CD14-positive monocyte (primary cell): ENCODE results near the gene UNKL. TPM values are rescaled to one million over a fixed set of nuclear protein-coding genes. Genes with fewer than 3 reads are reported as not detected.
A peak's percentile ranks its signal among the peaks of the same experiment; 100 is the strongest.

ENCODE experiments used
- DNase-seq, 3 donors: peaks; one replicate each; pipeline ENCODE4 v3.0.0-alpha.2; 2011 to 2022
- H2AFZ ChIP-seq: 2 replicates; pipeline ENCODE4 v1.6.0; 2012; ENCODE audit warnings: mild to moderate bottlenecking, low read depth, low read length, inconsistent platforms; ENCODE audit not compliant: insufficient read depth, poor library complexity, severe bottlenecking
- H3K27ac ChIP-seq, 2 donors: 1 replicate in 1 of 2; 2 replicates in 1 of 2; pipeline ENCODE4 v1.5.1; 2012 to 2013; ENCODE audit warnings: low read length in 2 of 2, control low read depth in 1 of 2, inconsistent platforms in 1 of 2, low read depth in 1 of 2, mild to moderate bottlenecking in 1 of 2
- H3K27me3 ChIP-seq, 2 donors: one replicate each; pipeline versions ENCODE4 v1.6.0 to v1.6.1; 2011 to 2013; ENCODE audit warnings: low read length in 2 of 2; ENCODE audit not compliant: control insufficient read depth in 2 of 2, insufficient read depth in 2 of 2
- H3K36me3 ChIP-seq, 2 donors: replicated peaks in 1 of 2; 1 replicate in 1 of 2; 2 replicates in 1 of 2; pipeline versions ENCODE4 v1.5.1 to v1.6.1; 2012 to 2013; ENCODE audit warnings: low read length in 2 of 2, control low read depth in 1 of 2, inconsistent platforms in 1 of 2, mild to moderate bottlenecking in 1 of 2; ENCODE audit not compliant: insufficient read depth in 2 of 2, control insufficient read depth in 1 of 2
- H3K4me1 ChIP-seq, 2 donors: 1 replicate in 1 of 2; 2 replicates in 1 of 2; pipeline versions ENCODE4 v1.5.1 to v1.6.1; 2012 to 2013; ENCODE audit warnings: low read length in 2 of 2, control low read depth in 1 of 2, inconsistent platforms in 1 of 2, mild to moderate bottlenecking in 1 of 2, moderate library complexity in 1 of 2; ENCODE audit not compliant: insufficient read depth in 2 of 2, control insufficient read depth in 1 of 2
- H3K4me2 ChIP-seq: replicated peaks from 2 replicates; pipeline ENCODE3; 2012; ENCODE audit warnings: low read length, moderate library complexity, mild to moderate bottlenecking; ENCODE audit not compliant: poor library complexity, severe bottlenecking; ENCODE audit errors: extremely low read depth
- H3K4me3 ChIP-seq, 3 experiments: fragments of 200-600 bp in 1 of 3; sonication (generic) in 1 of 3; replicated peaks in 1 of 3; 1 replicate in 2 of 3; 2 replicates in 1 of 3; pipeline ENCODE4 v1.5.1; 2011 to 2013; ENCODE audit warnings: low read length in 3 of 3, mild to moderate bottlenecking in 3 of 3, control low read depth in 2 of 3, low read depth in 2 of 3, inconsistent platforms in 1 of 3, moderate library complexity in 1 of 3
- H3K79me2 ChIP-seq: 2 replicates; pipeline ENCODE4 v1.6.0; 2012; ENCODE audit warnings: mild to moderate bottlenecking, control low read depth, inconsistent platforms, low read length, moderate library complexity; ENCODE audit not compliant: insufficient read depth
- H3K9ac ChIP-seq: 2 replicates; pipeline ENCODE4 v1.6.0; 2017; ENCODE audit warnings: low read length, mild to moderate bottlenecking; ENCODE audit not compliant: insufficient read depth, poor library complexity, severe bottlenecking
- H3K9me3 ChIP-seq, 2 donors: replicated peaks in 1 of 2; 1 replicate in 1 of 2; 2 replicates in 1 of 2; pipeline versions ENCODE4 v1.5.1 to v1.6.1; 2012 to 2013; ENCODE audit warnings: low read length in 2 of 2, control low read depth in 1 of 2; ENCODE audit not compliant: control insufficient read depth in 1 of 2, insufficient read depth in 1 of 2
- H4K20me1 ChIP-seq: 2 replicates; pipeline ENCODE4 v1.6.0; 2012; ENCODE audit warnings: mild to moderate bottlenecking, low read length, control low read depth, moderate library complexity; ENCODE audit not compliant: insufficient read depth
- H3K27ac Mint-ChIP-seq, 7 donors: one replicate each; pipeline ENCODE4 v1.8.0; 2020; ENCODE audit warnings: mild to moderate bottlenecking in 7 of 7, mixed read lengths in 7 of 7, moderate library complexity in 6 of 7, inconsistent platforms in 2 of 7
- H3K27me3 Mint-ChIP-seq, 3 donors: one replicate each; pipeline ENCODE4 v1.8.0; 2021 to 2022; ENCODE audit warnings: low read depth in 3 of 3, mild to moderate bottlenecking in 3 of 3, mixed read lengths in 3 of 3, moderate library complexity in 3 of 3, inconsistent platforms in 1 of 3
- H3K36me3 Mint-ChIP-seq, 2 donors: one replicate each; pipeline ENCODE4 v1.8.0; 2020; ENCODE audit warnings: mixed read lengths in 2 of 2, inconsistent platforms in 1 of 2, mild to moderate bottlenecking in 1 of 2
- H3K4me1 Mint-ChIP-seq: one replicate; pipeline ENCODE4 v1.8.0; 2020; ENCODE audit warnings: mild to moderate bottlenecking, mixed read lengths
- H3K4me3 Mint-ChIP-seq, 2 donors: one replicate each; pipeline ENCODE4 v1.8.0; 2020; ENCODE audit warnings: mild to moderate bottlenecking in 2 of 2, mixed read lengths in 2 of 2, moderate library complexity in 1 of 2
- H3K9me3 Mint-ChIP-seq, 7 donors: one replicate each; pipeline ENCODE4 v1.8.0; 2020 to 2022; ENCODE audit warnings: mixed read lengths in 7 of 7, mild to moderate bottlenecking in 6 of 7, moderate library complexity in 6 of 7, inconsistent platforms in 2 of 7
- WGBS: methylation state at CpG from one replicate; pipeline ENCODE4 v1.1.5; 2013; ENCODE audit warnings: missing lambda C conversion rate; ENCODE audit not compliant: insufficient coverage; 5-methylcytosine and 5-hydroxymethylcytosine counted together
- intact Hi-C, 2 donors: fragments of 100-400 bp; cut with micrococcal nuclease; formaldehyde crosslinking; loops; one replicate each; pipeline versions ENCODE4 v1.15.0 to v1.15.1; 2023
- polyA plus RNA-seq, 3 donors: library from polyadenylated mRNA; depleted of rRNA in 1 of 3; unstranded in 2 of 3; stranded (reverse) in 1 of 3; fragments of 300-500 nt in 2 of 3; fragments of >200 nt in 1 of 3; fragmentation: Illumina TruSeq in 2 of 3; gene quantifications; 1 replicate in 2 of 3; 2 replicates in 1 of 3; pipeline ENCODE4 v1.2.3, GENCODE V29; 2012 to 2021
- TF ChIP-seq, protein P1 (sequence below): fragments of 200-600 bp; IDR thresholded peaks from one replicate; pipeline ENCODE4 v1.8.0; 2022; ENCODE audit warnings: antibody characterized with exemption, mild to moderate bottlenecking

The UNKL gene
- polyA plus RNA-seq, 3 donors: 1.2 to 19.9 (median 2.2) TPM

GRCh38 chr16:1334739-1335138 lies 79.8 kb downstream of the UNKL start:
- Histone ChIP-seq H2AFZ (no peak overlapping the region), H3K4me2 (no peak overlapping the region), H3K4me3 (no peak overlapping the region), H3K9me3 (peaks cover 5 to 11% of the 10 kb centered on the region in 2 donors), H4K20me1 (no peaks in the 10 kb centered on the region), H3K27ac (no peak overlapping the region), H3K4me1 (peaks cover 13 to 32% of the 10 kb centered on the region in 2 donors), H3K79me2 (no peaks in the 10 kb centered on the region), H3K9ac (no peak overlapping the region), H3K36me3 (no peaks in the 10 kb centered on the region), H3K27me3 (peaks cover 42 to 59% of the 10 kb centered on the region in 2 donors)
- TF ChIP-seq, protein P1, sequence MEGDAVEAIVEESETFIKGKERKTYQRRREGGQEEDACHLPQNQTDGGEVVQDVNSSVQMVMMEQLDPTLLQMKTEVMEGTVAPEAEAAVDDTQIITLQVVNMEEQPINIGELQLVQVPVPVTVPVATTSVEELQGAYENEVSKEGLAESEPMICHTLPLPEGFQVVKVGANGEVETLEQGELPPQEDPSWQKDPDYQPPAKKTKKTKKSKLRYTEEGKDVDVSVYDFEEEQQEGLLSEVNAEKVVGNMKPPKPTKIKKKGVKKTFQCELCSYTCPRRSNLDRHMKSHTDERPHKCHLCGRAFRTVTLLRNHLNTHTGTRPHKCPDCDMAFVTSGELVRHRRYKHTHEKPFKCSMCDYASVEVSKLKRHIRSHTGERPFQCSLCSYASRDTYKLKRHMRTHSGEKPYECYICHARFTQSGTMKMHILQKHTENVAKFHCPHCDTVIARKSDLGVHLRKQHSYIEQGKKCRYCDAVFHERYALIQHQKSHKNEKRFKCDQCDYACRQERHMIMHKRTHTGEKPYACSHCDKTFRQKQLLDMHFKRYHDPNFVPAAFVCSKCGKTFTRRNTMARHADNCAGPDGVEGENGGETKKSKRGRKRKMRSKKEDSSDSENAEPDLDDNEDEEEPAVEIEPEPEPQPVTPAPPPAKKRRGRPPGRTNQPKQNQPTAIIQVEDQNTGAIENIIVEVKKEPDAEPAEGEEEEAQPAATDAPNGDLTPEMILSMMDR: no peak
- no peak for DNase-seq
- Mint-ChIP-seq H3K27me3 (peaks cover 50 to 69% (median 61%) of the 10 kb centered on the region in 3 donors), H3K4me3 (peak overlapping the region in 1 of 2 donors; percentile 71), H3K36me3 (peaks cover 0 to 2% of the 10 kb centered on the region in 2 donors), H3K27ac (no peak overlapping the region), H3K4me1 (peaks cover 17% of the 10 kb centered on the region), H3K9me3 (peaks cover 0 to 29% (median 11%) of the 10 kb centered on the region in 7 donors)
- 67% methylated on average over 1 of the region's 9 CpGs for WGBS
- intact Hi-C loops: no loop called here

DNA sequence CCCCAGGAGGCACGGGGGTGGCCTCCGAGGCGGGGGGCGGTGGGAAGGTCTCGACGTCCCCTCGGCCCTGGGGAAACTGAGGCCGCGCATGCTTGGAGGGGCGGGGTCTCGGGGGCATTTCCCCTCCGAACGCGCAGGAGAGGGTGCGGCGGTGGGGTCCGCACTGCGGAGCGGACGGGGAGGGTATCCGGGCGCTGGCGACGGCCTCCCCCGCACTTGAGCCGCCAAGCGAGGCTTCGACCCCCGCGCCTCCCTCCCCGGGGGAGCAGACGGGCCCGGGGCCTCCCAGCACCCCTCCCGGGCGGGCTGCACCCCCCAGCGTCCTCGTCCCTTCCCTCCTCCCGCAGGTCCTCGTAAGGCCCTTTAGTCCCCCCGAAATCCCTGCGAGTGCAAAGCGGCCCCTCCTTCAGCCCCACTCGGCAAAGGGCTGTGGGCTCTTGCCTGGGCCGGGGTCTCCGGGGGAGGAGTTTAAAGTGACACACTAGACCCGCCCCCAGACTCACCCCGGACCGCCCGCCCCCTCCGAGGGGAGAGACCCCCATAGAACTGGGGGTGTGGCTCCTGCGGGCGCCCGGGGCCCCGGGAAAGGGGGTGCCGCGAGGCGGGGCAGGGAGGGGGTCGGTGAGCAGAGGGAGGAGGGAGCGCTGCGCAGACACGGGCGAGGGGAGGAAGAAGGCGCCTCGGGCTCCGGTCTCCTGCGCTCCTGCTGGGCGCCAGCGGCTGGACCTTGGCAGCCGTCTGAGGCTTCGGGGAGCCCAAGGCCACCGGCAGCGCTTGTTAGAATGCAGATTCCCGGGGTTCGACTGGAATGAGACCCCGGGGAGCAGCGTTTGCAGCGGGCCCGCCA lies 80.4 kb downstream of the UNKL start:
- peak overlapping the region in 1 of 2 donors; percentile 71 for H3K4me3 Mint-ChIP-seq
- peaks cover 13 to 32% of the 10 kb centered on the region in 2 donors for H3K4me1 ChIP-seq
- peaks cover 0 to 29% (median 11%) of the 10 kb centered on the region in 7 donors for H3K9me3 Mint-ChIP-seq
- H3K9me3 ChIP-seq: peaks cover 5 to 11% of the 10 kb centered on the region in 2 donors
- peaks cover 42 to 59% of the 10 kb centered on the region in 2 donors for H3K27me3 ChIP-seq
- intact Hi-C loops: no loop called here
- TF ChIP-seq, protein P1: no peak
- H3K27me3 Mint-ChIP-seq: peaks cover 47 to 71% (median 61%) of the 10 kb centered on the region in 3 donors
- H3K27ac Mint-ChIP-seq: no peak overlapping the region
- peaks cover 0 to 2% of the 10 kb centered on the region in 2 donors for H3K36me3 Mint-ChIP-seq
- H3K4me1 Mint-ChIP-seq: peaks cover 17% of the 10 kb centered on the region
- no peaks in the 10 kb centered on the region for H4K20me1 ChIP-seq
- 3% methylated on average over 63 of the region's 78 CpGs for WGBS
- H2AFZ ChIP-seq: peak overlapping the region; percentile 59
- H3K36me3 ChIP-seq: no peaks in the 10 kb centered on the region
- no peaks in the 10 kb centered on the region for H3K79me2 ChIP-seq
- peak overlapping the region; percentile 8 for H3K9ac ChIP-seq
- H3K4me2 ChIP-seq: peak overlapping the region; percentile 69
- no peak overlapping the region for H3K27ac ChIP-seq
- peak overlapping the region in 1 of 3 experiments; percentile 54 for H3K4me3 ChIP-seq
- no peak for DNase-seq
